Thyroid gland (tissue), 4 donors: ENCODE measurements around the gene UBE2Z.

Source experiments
- CTCF ChIP-seq, 6 experiments: fragments of 200-600 bp in 3 of 6; fragments of 450-650 bp in 3 of 6; sonication (generic) in 3 of 6; IDR thresholded peaks; one replicate each; pipeline ENCODE4 v1.5.1; 2016 to 2019; ENCODE audit warnings: antibody characterized with exemption in 6 of 6, mild to moderate bottlenecking in 2 of 6, inconsistent platforms in 1 of 6, moderate library complexity in 1 of 6
- POLR2A ChIP-seq, 2 donors: fragments of 450-650 bp; IDR thresholded peaks; one replicate each; pipeline ENCODE4 v1.6.1; 2017; ENCODE audit warnings: antibody characterized with exemption in 2 of 2, mild to moderate bottlenecking in 2 of 2, moderate library complexity in 1 of 2

DNA sequence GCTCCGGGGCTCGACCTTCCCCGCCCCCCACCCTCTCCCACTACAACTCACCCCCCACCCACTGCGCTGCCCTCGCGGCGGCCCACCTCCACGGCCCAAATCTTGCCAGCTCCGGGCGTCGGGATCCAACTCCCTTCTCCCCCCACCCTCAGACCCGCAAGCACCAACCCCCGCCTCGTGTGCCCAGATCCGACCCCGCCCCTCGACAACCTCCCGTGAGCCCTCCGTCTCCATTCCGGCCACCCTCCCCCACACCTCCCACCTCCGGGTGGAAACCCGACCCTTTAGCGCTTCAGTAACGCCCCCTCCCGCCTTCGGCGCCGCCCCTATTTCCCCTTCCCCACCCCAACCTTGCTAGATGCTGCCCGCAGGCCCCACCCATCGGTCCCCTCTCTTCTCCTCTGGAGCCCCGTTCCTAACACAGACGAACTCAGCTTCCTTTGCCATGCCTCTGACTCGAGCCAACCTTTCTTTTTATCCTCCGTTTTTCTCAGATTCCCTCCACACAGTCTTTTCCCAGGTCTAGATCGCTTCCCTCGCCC, 717 bp downstream of the UBE2Z start:
- no peak for TF ChIP-seq POLR2A (IDR thresholded peaks at IDR 0.05)
- TF ChIP-seq CTCF (IDR thresholded peaks at IDR 0.05): no peak
